A549 (cell line): ENCODE measurements around the gene CPTP. TPM values are rescaled to one million over a fixed set of nuclear protein-coding genes. Genes with fewer than 3 reads are reported as not detected.
A peak's percentile ranks its signal among the peaks of the same experiment; 100 is the strongest.

ENCODE experiments used
- ATAC-seq, 2 experiments: fragments of 200-7000 bp in 1 of 2; fragments of >200 bp in 1 of 2; cut with Nextera tagmentation in 1 of 2; cut with Tn5 transposase in 1 of 2; 3 replicates each; pipeline versions ENCODE4 v1.8.0 to v1.9.1; 2018 to 2020; ENCODE audit warnings: mild to moderate bottlenecking in 1 of 2, moderate library complexity in 1 of 2
- CTCF ChIA-PET: fragments of 300-600 bp; sonication (Branson Sonifier 250); formaldehyde crosslinking; extraction: SDS; loops from one replicate; lab custom pipeline; 2021; ENCODE audit warnings: antibody characterized with exemption, inconsistent platforms; lab: Yijun Ruan, JAX
- POLR2A ChIA-PET: fragments of 350-600 bp; formaldehyde crosslinking; extraction: SDS; loops from one replicate; lab custom pipeline; 2021; ENCODE audit warnings: antibody characterized with exemption, inconsistent platforms; lab: Yijun Ruan, JAX
- DNase-seq, 2 experiments: peaks; one replicate each; pipeline versions ENCODE4 v3.0.0 to v3.0.0-alpha.2; 2011 to 2016; ENCODE audit warnings: low read depth in 1 of 2, low spot score in 1 of 2
- FAIRE-seq: peaks from 2 replicates; lab custom pipeline; 2011; peaks lifted over from hg19 to GRCh38; lab: Jason Lieb, UNC
- H3K27ac ChIP-seq, 2 experiments: fragments of >200 bp; sonication (Bioruptor Twin); formaldehyde crosslinking; 3 replicates each; pipeline ENCODE4 v1.5.1; 2016 to 2017
- H3K4me1 ChIP-seq: fragments of >200 bp; sonication (Bioruptor Twin); formaldehyde crosslinking; 3 replicates; pipeline ENCODE4 v1.6.1; 2016
- H3K4me2 ChIP-seq: fragments of >200 bp; sonication (Bioruptor Twin); formaldehyde crosslinking; 3 replicates; pipeline ENCODE4 v1.6.1; 2016
- H3K4me3 ChIP-seq: fragments of >200 bp; sonication (Bioruptor Twin); formaldehyde crosslinking; 3 replicates; pipeline ENCODE4 v1.5.1; 2016
- H3K9me3 ChIP-seq: fragments of >200 bp; sonication (Bioruptor Twin); formaldehyde crosslinking; 3 replicates; pipeline ENCODE4 v1.6.1; 2016
- BCL3 ChIP-seq: fragments of >200 bp; sonication (Bioruptor Twin); formaldehyde crosslinking; IDR thresholded peaks from 3 replicates; pipeline ENCODE4 v1.6.1; 2016
- CBX2 ChIP-seq: fragments of 200-600 bp; sonication (generic); IDR thresholded peaks from 2 replicates; pipeline ENCODE4 v1.6.1; 2016; ENCODE audit warnings: low read depth, mild to moderate bottlenecking, borderline replicate concordance
- CEBPB ChIP-seq, 2 experiments: fragments of >200 bp in 1 of 2; sonication (Bioruptor Twin) in 1 of 2; formaldehyde crosslinking in 1 of 2; IDR thresholded peaks; 2 replicates each; pipeline ENCODE4 v1.6.1; 2012 to 2016
- EHMT2 ChIP-seq: fragments of 200-600 bp; sonication (generic); IDR thresholded peaks from 2 replicates; pipeline ENCODE4 v1.6.1; 2016; ENCODE audit warnings: antibody characterized with exemption, low read depth, mild to moderate bottlenecking, moderate library complexity
- ELK1 ChIP-seq: fragments of 150-350 bp; IDR thresholded peaks from 2 replicates; pipeline ENCODE4 v1.6.1; 2014; ENCODE audit warnings: low read depth, mild to moderate bottlenecking, low read length
- EP300 ChIP-seq, 2 experiments: fragments of >200 bp; sonication (Bioruptor Twin); formaldehyde crosslinking; IDR thresholded peaks; 2 replicates in 1 of 2; 3 replicates in 1 of 2; pipeline ENCODE4 v1.6.1; 2016 to 2017
- GATA3 ChIP-seq: IDR thresholded peaks from 2 replicates; pipeline ENCODE4 v1.6.1; 2012; ENCODE audit warnings: borderline replicate concordance
- HOXB5 ChIP-seq: fragments of 250-450 bp; sonication (Bioruptor Pico); IDR thresholded peaks from 2 replicates; pipeline ENCODE4 v1.5.0; 2020; ENCODE audit warnings: mild to moderate bottlenecking, moderate library complexity
- KDM1A ChIP-seq: fragments of 200-600 bp; sonication (generic); IDR thresholded peaks from 2 replicates; pipeline ENCODE4 v1.6.1; 2016; ENCODE audit warnings: low read depth, mild to moderate bottlenecking
- MAFK ChIP-seq: fragments of 450-650 bp; IDR thresholded peaks from 2 replicates; pipeline ENCODE4 v1.6.1; 2014; ENCODE audit not compliant: partially characterized antibody
- MAZ ChIP-seq: fragments of 150-350 bp; IDR thresholded peaks from 2 replicates; pipeline ENCODE4 v1.6.1; 2014; ENCODE audit warnings: antibody characterized with exemption, low read depth, low read length, borderline replicate concordance
- NFE2L2 ChIP-seq: fragments of 150-350 bp; conservative IDR thresholded peaks from 2 replicates; pipeline ENCODE4 v1.6.1; 2014; ENCODE audit warnings: low read length
- NPAS2 ChIP-seq: fragments of 250-450 bp; sonication (Bioruptor Pico); IDR thresholded peaks from 2 replicates; pipeline ENCODE4 v1.8.0; 2022; ENCODE audit warnings: mild to moderate bottlenecking, moderate library complexity, borderline replicate concordance
- POLR2A ChIP-seq: IDR thresholded peaks from 2 replicates; pipeline ENCODE4 v1.6.1; 2012; ENCODE audit warnings: mild to moderate bottlenecking, low read length
- RAD21 ChIP-seq, 2 experiments: fragments of >200 bp in 1 of 2; sonication (Bioruptor Twin) in 1 of 2; formaldehyde crosslinking in 1 of 2; IDR thresholded peaks in 1 of 2; conservative IDR thresholded peaks in 1 of 2; 2 replicates in 1 of 2; 3 replicates in 1 of 2; pipeline ENCODE4 v1.6.1; 2012 to 2018; ENCODE audit warnings: inconsistent platforms in 1 of 2
- RCOR1 ChIP-seq: fragments of 150-350 bp; IDR thresholded peaks from 2 replicates; pipeline ENCODE4 v1.6.1; 2014; ENCODE audit warnings: antibody characterized with exemption, low read length, low read depth
- REST ChIP-seq: fragments of 200-600 bp; sonication (generic); IDR thresholded peaks from 2 replicates; pipeline ENCODE4 v1.6.1; 2016; ENCODE audit warnings: antibody characterized with exemption, mild to moderate bottlenecking, moderate library complexity
- USF2 ChIP-seq: fragments of 450-650 bp; IDR thresholded peaks from 2 replicates; pipeline ENCODE4 v1.6.1; 2014; ENCODE audit warnings: antibody characterized with exemption
- ZC3H11A ChIP-seq: fragments of 450-650 bp; IDR thresholded peaks from 2 replicates; pipeline ENCODE4 v1.6.1; 2014; ENCODE audit warnings: antibody characterized with exemption, mild to moderate bottlenecking
- WGBS: methylation state at CpG from one replicate; pipeline ENCODE4 v1.1.6; 2017; ENCODE audit errors: missing lambda C conversion rate; 5-methylcytosine and 5-hydroxymethylcytosine counted together
- polyA plus RNA-seq, 4 experiments: library from polyadenylated mRNA; depleted of rRNA in 3 of 4; stranded (reverse); fragments of >200 nt; fragmentation: RNase III in 1 of 4; extraction: RNeasy Plus Mini Kit Qiagen cat#74134 plus additional on column Dnase treatment in 1 of 4; gene quantifications; 2 replicates in 3 of 4; 3 replicates in 1 of 4; pipeline ENCODE4 v1.2.3, GENCODE V29; 2011 to 2017
- TF ChIP-seq, protein P1 (sequence below): fragments of 250-450 bp; sonication (Bioruptor Pico); IDR thresholded peaks from 2 replicates; pipeline ENCODE4 v1.5.0; 2020; ENCODE audit warnings: low read depth, mild to moderate bottlenecking, moderate library complexity

The CPTP gene
- polyA plus RNA-seq, 2 of the 4 experiments (the other 2 are of a cell fraction), result 4.3 to 11.9 TPM

GRCh38 chr1:1324084-1324523 is 498 bp upstream of the CPTP start:
- Histone ChIP-seq H3K9me3 (no peaks in the 10 kb centered on the region), H3K27ac (peak overlapping the region; percentile 94 to 97)
- POLR2A ChIA-PET, result no interaction called here

More at GRCh38 chr1:1324084-1324523, 498 bp upstream of the CPTP start:
- DNase-seq (no peak), FAIRE-seq (no peak), ATAC-seq (peak; percentile 9 to 59; a peak in 4 of 6 replicates)
- H3K4me3 ChIP-seq, result peak overlapping the region; percentile 96
- CTCF ChIA-PET, result no interaction called here
- no peak for TF ChIP-seq USF2
- TF ChIP-seq ELK1, result no peak
- TF ChIP-seq KDM1A, result no peak
- TF ChIP-seq MAZ, result no peak
- TF ChIP-seq EP300 (IDR thresholded peaks at IDR 0.05), result no peak
- no peak for TF ChIP-seq EHMT2
- no peak for TF ChIP-seq CEBPB (IDR thresholded peaks at IDR 0.05)
- TF ChIP-seq POLR2A, result no peak
- no peak for TF ChIP-seq RCOR1
- TF ChIP-seq MAFK, result no peak
- no peak for TF ChIP-seq BCL3
- TF ChIP-seq GATA3, result no peak
- no peak for TF ChIP-seq RAD21 (conservative IDR thresholded peaks at IDR 0.05 in 1 of 2, IDR thresholded peaks at IDR 0.05 in 1 of 2)
- TF ChIP-seq CBX2, result no peak
- TF ChIP-seq NFE2L2, result no peak
- no peak for TF ChIP-seq HOXB5 (CRISPR knock-in tag)
- TF ChIP-seq, protein P1, sequence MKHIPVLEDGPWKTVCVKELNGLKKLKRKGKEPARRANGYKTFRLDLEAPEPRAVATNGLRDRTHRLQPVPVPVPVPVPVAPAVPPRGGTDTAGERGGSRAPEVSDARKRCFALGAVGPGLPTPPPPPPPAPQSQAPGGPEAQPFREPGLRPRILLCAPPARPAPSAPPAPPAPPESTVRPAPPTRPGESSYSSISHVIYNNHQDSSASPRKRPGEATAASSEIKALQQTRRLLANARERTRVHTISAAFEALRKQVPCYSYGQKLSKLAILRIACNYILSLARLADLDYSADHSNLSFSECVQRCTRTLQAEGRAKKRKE (CRISPR knock-in tag), result no peak
- TF ChIP-seq REST, result no peak
- TF ChIP-seq ZC3H11A, result no peak
- no peak for TF ChIP-seq NPAS2 (CRISPR knock-in tag)
- TF ChIP-seq, all 56 proteins: peak for 0
- Histone ChIP-seq H3K4me1 (peaks cover 9% of the 10 kb centered on the region; the same call in 1 of the 3 replicates), H3K4me2 (peak overlapping the region; percentile 61)
- WGBS, result 1% methylated on average over 16 of the region's 41 CpGs
